PFSK-1 (cell line): ENCODE measurements around the gene NECAB2.

ENCODE experiments used
- FOXP2 ChIP-seq: optimal IDR thresholded peaks from 2 replicates; pipeline ENCODE3; 2011; ENCODE audit warnings: borderline replicate concordance, control low read depth, inconsistent platforms; ENCODE audit not compliant: insufficient read depth; ENCODE audit errors: extremely low read length, extremely low read depth
- POLR2AphosphoS5 ChIP-seq: IDR thresholded peaks from 2 replicates; pipeline ENCODE4 v1.6.1; 2012; ENCODE audit warnings: low read depth, mild to moderate bottlenecking, control low read depth, low read length, moderate library complexity
- REST ChIP-seq, 2 experiments: IDR thresholded peaks; 2 replicates each; pipeline versions ENCODE4 v1.6.1 to v1.8.0; 2011 to 2012; ENCODE audit warnings: low read depth in 2 of 2, low read length in 2 of 2, control low read depth in 1 of 2, inconsistent platforms in 1 of 2, mild to moderate bottlenecking in 1 of 2, moderate library complexity in 1 of 2; ENCODE audit not compliant: insufficient read depth in 1 of 2
- SIN3A ChIP-seq: IDR thresholded peaks from 2 replicates; pipeline ENCODE4 v1.6.1; 2012; ENCODE audit warnings: mild to moderate bottlenecking, low read length, moderate library complexity, borderline replicate concordance; ENCODE audit not compliant: insufficient read depth
- TAF1 ChIP-seq: IDR thresholded peaks from 2 replicates; pipeline ENCODE4 v1.6.1; 2012; ENCODE audit warnings: low read length, control low read depth, borderline replicate concordance; ENCODE audit not compliant: insufficient read depth

NECAB2 gene

DNA sequence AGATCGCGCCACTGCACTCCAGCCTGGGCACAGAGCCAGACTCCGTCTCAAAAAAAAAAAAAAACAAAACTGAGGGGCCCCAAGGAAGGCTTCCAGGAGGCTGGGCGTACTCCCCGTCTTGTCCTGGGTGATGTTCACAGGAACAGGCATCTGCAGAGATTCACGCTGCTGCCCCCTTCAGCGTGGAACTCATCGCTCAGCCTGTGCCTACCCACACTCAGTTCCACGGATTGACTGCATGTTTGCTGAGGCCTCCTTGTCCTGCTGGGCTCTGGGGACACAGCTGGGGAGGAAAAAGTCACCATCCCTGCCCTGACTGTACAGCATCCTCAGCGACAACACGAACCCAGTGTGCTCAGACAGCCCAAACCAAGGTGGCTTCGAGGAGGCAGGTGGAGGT is 27.9 kb upstream of the NECAB2 start:
- no peak for TF ChIP-seq SIN3A
- TF ChIP-seq REST (IDR thresholded peaks at IDR 0.05; ENCODE audit: insufficient read depth in 1 of 2, low read depth in 2 of 2, low read length in 2 of 2) = no peak
- no peak for TF ChIP-seq TAF1
- no peak for TF ChIP-seq POLR2AphosphoS5
- no peak for TF ChIP-seq FOXP2

- TF ChIP-seq TAF1 = no peak
- TF ChIP-seq REST (IDR thresholded peaks at IDR 0.05; ENCODE audit: insufficient read depth in 1 of 2, low read depth in 2 of 2, low read length in 2 of 2) = no peak
- no peak for TF ChIP-seq POLR2AphosphoS5
- TF ChIP-seq FOXP2 = no peak
- no peak for TF ChIP-seq SIN3A
These were observed 27.2 kb upstream of the NECAB2 start for GRCh38 chr16:83940630-83941378.

GRCh38 chr16:83942074-83942473 is 26.0 kb upstream of the NECAB2 start:
- TF ChIP-seq FOXP2 (no peak), POLR2AphosphoS5 (no peak), TAF1 (no peak), REST (IDR thresholded peaks at IDR 0.05; ENCODE audit: insufficient read depth in 1 of 2, low read depth in 2 of 2, low read length in 2 of 2) (no peak), SIN3A (no peak)

GRCh38 chr16:83942815-83943515 is 25.1 kb upstream of the NECAB2 start:
- no peak for TF ChIP-seq TAF1
- TF ChIP-seq POLR2AphosphoS5 = no peak
- TF ChIP-seq FOXP2 = no peak
- TF ChIP-seq REST (IDR thresholded peaks at IDR 0.05; ENCODE audit: insufficient read depth in 1 of 2, low read depth in 2 of 2, low read length in 2 of 2) = no peak
- TF ChIP-seq SIN3A = no peak
